HG02943 (cell line): ENCODE results near the gene SPTSSB.

Experiments
- ATAC-seq: cut with Tn5 transposase; IDR thresholded peaks from one replicate; pipeline ENCODE4 v1.9.1; 2021; ENCODE audit warnings: mild to moderate bottlenecking, low read depth, moderate library complexity; ENCODE audit not compliant: unreplicated experiment

Gene SPTSSB

GRCh38 chr3:161393310-161393709 lies 22.0 kb upstream of the SPTSSB start:
- no peak for ATAC-seq

DNA sequence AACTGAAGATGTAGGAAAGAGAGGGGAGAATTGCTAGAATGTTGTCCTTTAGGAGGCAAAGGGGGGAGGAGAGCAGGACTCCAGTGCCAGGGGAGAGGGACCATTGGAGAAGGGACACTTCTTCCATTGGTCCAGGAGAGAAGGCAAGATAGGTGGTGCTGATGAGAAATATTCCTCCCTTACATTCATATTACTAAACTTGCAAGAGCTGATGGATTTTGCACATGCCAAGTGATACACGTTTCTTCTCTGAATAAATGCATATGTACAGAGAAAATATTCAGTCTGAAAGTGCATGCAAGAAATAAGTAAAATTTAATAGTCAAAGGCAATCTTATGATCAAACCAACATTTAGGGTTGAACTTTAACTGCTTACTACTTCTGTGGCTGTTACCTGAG lies 21.5 kb upstream of the SPTSSB start:
- no peak for ATAC-seq

DNA sequence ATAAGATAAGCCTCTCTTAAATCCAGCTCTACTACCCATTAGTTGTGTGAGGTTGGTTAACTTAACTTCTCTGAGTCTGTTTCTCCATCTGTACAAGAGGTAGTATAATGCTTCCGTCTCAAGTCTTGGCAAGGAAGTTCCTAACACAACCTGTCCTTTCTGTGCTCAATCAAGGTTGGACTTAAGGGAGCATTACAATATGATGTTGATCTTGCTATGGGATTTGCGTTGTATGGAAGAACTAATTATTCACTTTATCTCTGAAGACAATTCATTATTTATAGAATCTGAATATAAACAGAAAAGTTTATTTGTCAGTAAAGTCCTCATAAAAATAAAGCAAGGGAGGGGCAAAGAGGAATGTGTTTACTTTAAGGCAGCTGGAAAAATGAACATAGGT lies 18.9 kb upstream of the SPTSSB start:
- ATAC-seq: no peak

GRCh38 chr3:161389445-161390035 lies 18.2 kb upstream of the SPTSSB start:
- no peak for ATAC-seq

DNA sequence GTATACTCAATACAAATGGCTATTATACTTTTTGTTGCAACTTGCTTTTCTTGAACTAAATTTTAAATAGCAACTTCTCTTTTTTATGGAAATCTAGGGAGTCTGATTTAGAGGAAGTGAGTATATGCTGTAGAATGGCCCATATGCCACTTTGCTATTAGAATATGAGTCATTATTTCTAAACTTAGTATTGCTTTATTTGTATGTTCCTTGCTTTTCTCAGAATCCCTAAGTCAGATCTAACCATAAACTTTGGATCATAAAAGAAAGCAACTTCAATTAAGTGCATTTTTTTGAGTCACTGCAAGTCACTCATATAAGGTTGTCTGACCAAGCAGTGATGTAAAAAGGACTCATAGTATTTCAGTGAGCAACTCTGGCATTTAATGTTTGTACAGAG lies 17.5 kb upstream of the SPTSSB start:
- ATAC-seq: no peak

DNA sequence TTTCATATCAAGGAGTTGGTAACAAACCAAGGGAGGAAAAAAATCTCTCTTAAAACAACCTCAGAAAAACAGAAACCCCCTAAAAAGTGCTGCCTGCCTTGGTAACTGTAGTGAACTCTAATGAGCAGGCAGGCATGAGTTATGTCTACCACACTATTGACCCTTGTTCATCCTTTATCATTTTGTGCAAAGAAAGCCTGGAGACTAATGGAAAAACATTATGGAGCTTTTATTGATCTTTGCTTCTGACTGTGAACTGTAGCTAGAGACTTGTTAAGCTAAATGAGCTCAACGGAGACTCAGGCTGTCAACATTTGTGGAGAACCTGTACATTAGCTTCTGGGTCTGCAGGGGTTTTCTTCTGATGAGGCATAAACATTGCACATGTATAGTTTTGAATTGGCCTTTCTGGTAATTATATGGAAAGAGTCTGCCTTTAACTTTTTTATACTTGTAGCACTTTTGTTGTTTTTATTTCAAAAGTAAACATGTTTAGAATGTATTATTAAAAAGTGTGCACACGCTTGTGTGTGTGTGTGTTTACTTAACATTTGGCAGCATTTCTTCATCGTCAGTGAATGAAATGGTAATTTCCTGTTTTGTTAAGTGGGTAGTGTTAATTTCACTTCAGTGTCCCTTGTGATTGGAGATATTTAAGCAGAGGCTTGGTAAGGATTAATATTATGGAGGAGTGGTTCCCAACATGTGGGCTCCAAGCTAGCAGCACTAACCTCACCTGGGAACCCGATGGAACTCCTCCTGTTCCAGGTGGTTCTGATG lies 15.9 kb upstream of the SPTSSB start:
- ATAC-seq: no peak

DNA sequence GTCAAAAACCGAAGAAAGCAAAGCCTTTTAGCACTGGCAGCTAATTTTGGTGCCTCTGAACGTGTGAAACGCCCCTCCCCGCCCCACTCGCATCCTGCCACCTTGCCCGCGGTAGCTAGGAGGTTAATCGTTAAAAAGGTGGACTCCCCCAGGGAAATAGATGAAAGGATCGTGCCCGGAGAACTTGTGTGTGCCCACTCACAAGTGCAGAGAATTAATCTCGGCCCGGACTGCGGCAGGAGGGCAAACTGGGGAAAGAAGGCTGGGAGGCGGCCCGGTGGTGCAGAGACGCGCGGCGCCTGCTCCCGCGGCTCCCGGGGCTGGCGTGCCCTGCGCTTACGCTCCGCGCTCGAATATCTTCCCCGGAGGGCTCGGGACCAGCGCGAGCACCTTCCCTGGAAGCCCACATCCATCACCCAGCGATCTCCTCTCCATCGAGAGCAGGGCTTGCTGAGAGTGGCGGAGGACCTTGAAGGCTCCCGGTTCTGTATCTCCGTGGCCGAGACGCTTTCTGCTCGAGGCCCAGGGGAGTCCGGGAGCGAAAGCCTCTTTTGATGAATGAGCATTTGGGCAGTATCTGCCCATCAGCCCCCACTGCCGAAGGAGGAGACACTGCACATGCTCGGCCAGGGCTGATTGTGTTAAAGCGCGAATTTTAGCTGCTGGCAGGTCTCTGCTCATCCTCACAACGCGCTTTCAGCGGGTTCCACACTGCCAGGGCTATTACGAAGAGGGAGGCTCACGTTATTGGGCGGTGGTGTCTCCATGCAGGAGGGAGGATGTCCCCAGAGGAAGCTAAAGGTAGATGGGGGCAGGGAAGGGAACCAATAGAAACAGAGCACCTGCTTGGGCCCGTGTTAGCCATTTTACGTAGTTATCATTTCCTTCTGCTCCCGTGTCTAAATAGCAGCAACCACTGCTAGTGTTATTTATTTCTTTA lies 1.3 kb upstream of the SPTSSB start:
- ATAC-seq: peak; percentile 42

DNA sequence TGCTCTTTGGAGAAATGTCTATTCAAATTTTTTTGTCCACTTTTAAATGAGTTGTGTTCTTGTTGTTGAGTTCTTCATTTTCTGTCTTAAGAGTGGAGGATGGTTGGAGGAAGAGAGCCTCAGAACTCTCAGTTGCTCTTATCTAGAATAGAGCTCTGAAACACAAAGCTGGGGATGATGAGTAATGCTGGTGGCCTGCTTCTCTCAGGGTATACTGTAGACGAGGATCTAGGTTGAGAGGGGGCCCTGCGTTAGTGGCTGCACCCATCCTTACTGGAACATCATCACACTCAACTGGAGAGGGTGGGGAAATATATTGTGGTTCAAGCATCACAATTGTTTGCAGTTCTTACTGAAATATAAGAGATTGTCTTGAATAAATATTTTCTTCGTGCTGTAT lies 1.8 kb downstream of the SPTSSB start:
- no peak for ATAC-seq

GRCh38 chr3:161366094-161366493 lies 5.2 kb downstream of the SPTSSB start:
- no peak for ATAC-seq

- ATAC-seq: no peak
These were observed 12.8 kb downstream of the SPTSSB start for GRCh38 chr3:161358488-161358887.

GRCh38 chr3:161356287-161356686 lies 15.0 kb downstream of the SPTSSB start:
- ATAC-seq: no peak

- no peak for ATAC-seq
These were observed 15.8 kb downstream of the SPTSSB start for GRCh38 chr3:161355508-161355907.

DNA sequence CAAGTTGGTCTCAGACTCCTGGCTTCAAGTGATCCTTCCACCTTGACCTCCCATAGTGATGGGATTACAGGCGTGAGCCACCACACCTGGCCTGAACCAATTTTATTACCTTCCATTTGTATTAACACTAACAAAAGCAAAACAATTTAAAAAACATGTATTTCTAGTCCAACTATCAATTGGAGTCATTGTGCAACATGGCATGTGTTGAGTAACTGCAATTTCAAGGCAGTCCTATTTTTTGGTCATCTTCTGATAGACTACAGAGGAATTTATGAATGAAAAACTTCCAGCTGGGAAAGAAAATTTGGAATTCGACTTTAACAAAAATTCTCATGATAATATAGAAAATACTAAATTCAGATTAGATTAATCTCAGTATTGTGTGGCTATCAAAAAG lies 16.8 kb downstream of the SPTSSB start:
- ATAC-seq: no peak

DNA sequence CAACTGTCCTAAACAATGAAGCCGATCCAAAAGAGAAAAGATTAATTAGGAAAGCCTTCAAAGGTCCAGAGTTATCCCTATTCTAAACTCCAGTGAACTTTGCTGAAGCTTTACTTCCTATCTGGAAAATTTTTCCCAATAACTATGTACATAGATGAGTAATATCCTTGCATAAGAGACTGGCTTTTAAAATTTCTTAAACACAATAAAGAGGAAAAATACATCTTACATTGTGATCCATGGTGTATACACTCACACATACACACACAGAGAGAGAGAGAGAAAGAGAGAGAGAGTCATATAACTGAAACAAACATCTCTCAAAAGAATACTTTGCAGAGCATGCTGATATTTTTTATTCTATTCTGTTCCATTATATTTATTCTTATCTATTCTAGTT lies 20.0 kb downstream of the SPTSSB start:
- no peak for ATAC-seq

DNA sequence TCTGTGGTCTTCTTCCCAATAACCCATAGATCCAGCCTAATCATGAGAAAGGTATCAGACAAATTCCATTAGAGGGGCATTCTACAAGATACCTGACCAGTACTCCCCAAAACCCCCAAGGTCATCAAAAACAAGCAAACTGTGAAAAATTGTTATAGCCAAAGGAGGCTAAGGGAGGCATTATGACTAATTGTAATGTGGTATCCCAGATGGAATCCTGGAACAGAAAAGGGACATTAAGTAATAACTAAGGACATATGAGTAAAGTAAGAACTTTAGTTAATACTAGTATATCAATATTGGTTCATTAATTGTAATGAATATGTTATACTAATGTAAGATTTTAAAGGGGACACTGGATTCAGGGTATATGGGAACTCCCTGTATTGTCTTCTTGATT lies 20.4 kb downstream of the SPTSSB start:
- no peak for ATAC-seq

DNA sequence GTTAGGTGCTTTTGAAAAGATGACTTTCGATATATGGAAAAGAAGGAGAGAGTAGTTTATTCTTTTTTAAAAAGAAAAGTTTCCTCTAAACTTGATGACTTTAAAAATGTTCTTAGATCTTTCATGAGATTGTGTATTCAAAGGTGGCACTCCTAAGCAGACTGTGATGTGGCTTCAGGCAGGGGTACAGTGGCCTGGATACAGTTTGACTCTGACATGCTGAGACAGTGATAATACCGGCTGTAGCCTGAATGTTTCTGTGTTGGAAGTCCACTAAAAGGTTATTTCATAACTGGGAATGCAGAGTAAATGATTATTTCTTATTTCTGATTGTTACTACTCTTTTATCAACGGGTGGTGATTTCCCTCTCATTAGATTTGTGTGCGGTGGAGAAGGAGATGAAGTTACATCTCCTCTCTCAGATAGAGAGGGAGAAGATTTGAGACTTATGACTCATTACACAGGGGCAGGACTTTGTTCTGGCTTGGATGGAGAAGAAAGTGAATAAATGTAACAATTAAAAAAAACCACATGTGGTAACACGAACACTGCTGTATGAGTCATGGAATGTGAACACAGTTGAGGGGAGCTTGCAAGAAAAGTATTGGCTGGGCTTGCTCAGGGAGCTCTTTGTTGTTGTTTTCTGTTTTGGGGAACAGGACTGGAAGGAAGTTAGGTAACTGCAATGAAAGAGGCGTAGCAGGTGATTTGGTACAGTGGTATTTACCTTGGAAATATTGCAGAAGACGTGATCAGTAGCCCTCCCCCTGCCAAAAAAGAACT lies 21.6 kb downstream of the SPTSSB start:
- ATAC-seq: no peak

DNA sequence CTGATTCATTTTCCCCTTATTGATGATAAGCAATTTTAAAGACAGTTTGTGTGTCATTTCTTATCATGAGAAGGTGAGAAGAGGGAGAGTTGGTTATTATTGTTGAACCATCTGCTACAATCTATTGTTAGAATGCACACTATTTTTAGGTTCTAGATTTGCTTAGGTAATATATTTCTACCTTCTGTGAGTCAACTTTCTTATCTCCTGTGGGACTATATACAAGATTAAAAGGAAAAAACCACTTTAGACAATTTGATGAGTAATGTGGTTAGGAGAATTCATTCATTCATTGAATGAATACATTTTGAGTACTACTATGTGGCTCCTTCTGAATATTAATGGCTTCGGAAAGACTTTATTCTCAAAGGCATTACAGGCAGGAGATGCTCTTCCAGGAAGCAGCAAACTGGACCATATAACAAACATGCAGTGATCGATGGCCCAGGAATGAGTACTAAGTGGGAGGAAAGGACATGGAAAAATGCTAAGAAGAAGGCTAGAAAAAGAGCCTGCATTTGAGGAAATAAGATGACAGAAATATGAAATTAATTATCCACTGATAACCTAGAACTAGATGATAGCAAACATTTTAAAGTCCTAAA lies 22.4 kb downstream of the SPTSSB start:
- no peak for ATAC-seq

GRCh38 chr3:161347726-161348125 lies 23.6 kb downstream of the SPTSSB start:
- no peak for ATAC-seq

GRCh38 chr3:161345023-161345422 lies 26.3 kb downstream of the SPTSSB start:
- no peak for ATAC-seq

- no peak for ATAC-seq
These were observed 27.3 kb downstream of the SPTSSB start for GRCh38 chr3:161343986-161344385.
